Amygdala (tissue), 56 donors: ENCODE results near the gene CT47C1.

Source experiments
- DNase-seq, 56 donors: peaks; one replicate each; lab custom pipeline; 2025; lab: John Stamatoyannopoulos, UW

Gene CT47C1

GRCh38 chrX:119073200-119073905 lies 560 bp downstream of the CT47C1 start:
- no peak for DNase-seq

GRCh38 chrX:119073911-119074310 lies 1.1 kb downstream of the CT47C1 start:
- no peak for DNase-seq

DNA sequence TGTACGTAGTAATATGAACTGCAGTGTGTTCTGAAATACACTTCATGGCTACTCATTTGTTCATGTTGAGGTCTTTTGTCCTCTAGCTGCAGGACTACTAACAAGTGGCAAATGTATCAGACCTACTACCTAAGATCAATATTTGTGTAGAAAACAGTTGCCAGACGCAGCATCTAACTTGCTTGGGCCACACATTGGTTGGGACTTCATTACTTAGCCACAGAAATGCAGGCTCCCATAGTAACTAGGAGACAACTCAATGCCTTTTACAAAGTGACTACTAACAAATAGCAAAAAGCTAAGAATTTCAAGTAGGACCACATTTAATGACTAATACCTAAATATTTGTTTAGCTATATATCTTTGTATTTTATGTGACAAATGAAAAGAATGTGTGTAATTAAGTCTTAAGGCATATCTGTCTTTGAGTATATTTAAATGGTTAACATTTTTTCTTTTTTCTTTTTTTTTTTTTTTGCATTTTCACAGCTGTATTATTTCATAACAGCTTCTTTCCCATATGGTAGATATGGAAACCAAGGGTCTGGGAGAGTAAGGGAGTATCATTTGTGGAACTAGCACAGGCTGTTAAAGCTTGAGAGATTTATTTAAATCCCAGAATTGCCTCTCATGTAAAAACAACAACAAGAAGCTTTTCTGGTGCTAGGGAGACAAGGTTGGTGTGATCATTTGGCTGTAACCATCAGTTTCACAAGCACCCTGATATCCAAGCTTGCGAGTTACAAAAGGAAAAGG lies 2.7 kb downstream of the CT47C1 start:
- DNase-seq = no peak

- DNase-seq = no peak
Observed at GRCh38 chrX:119082278-119082677, 9.5 kb downstream of the CT47C1 start.

DNA sequence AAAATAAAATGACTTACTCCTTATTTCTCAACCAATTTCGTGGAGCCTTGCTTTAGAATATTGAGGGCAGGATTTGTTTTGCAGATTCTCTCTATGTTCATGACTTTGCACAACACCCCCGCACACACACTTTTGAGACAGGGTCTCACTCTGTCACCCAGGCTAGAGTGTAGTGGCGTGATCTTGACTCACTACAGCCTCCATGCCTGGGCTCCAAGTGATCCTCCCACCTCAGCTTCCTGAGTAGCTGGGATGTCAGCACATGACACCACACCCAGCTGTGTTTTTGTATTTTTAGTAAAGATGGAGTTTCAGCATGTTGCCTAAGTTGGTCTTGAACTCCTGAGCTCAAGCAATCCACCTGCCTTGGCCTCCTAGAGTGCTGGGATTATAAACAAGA lies 12.0 kb downstream of the CT47C1 start:
- no peak for DNase-seq

DNA sequence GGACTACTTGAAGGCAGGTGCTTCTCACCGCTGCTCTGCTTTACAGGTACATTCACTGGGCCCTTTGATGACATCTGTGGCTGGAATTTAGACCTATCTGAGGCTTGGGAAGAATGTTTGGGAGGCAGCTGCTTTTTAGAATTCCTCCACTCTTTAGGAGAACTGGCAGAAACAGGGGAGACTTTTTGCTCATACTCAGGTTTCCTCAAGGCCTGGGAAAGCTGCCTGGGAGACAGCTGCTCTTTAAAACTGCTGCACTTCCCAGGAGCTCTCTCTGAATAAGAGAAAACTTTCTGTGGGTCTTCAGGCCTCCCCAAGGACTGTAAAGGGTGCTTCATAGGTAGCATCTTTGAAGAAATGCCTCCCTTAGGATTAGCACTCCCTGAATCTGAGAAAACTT lies 14.3 kb downstream of the CT47C1 start:
- DNase-seq = no peak

GRCh38 chrX:119089619-119090018 lies 16.8 kb downstream of the CT47C1 start:
- DNase-seq = no peak

- no peak for DNase-seq
Observed at GRCh38 chrX:119090627-119091026, 17.8 kb downstream of the CT47C1 start.

- no peak for DNase-seq
Observed at GRCh38 chrX:119093991-119094735, 21.4 kb downstream of the CT47C1 start.

DNA sequence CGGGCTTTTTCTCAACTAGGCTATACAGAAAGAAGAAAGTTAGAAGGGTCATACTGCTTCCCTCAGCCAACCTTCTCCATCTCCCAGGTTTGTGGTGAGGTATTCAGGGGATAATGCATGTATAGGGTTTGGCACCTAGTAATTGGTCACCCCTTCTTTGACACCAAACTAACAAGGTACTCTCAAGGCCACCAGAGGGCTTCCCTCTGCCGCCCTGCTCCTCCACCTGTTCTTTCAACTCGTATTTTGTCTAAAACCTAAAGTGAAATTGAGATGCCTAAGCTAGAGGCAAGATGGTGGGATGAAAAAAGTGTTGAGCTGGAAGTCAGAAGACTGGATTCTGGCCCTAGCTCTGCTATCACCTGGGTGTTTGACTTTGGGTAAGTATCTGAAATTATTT lies 22.0 kb downstream of the CT47C1 start:
- DNase-seq = no peak

DNA sequence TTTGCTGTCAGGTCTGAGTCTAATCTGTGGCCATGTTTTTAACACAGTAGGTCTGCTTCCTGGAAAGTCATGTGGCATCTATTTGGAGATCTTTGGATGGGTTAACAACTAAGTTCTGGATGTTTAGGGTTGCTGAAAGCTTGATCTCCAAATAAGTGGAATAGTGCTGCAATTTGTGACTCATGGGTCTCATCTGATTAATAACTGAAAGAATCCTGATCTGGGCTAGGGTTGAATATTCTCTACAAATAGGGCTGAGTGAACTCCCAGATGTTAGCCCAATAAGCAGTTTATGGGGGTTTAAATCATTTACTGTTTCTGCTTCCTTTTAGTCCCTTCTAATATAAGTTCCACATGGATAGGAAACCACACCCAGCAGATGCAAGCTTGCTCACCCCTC lies 23.1 kb downstream of the CT47C1 start:
- DNase-seq = no peak

- no peak for DNase-seq
Observed at GRCh38 chrX:119101168-119101567, 28.4 kb downstream of the CT47C1 start.

DNA sequence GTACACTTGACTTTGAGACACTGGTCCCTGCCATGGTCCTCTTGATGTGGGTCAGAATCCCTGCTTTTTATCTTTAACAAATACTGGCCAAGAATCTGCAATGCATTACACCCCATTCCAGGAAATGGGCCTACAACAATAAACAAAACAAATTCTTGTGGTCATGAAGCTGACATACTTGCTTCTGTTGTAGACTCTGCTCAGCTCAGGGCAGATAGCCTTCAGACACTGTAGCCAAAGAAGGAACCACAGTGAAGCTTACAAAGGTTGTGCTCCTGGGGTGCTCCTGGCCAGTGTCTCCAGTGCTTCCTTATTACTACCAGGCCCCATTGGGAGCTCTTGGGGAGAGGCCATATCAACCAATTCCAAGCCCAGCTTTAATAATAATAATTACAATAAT lies 33.0 kb downstream of the CT47C1 start:
- no peak for DNase-seq

DNA sequence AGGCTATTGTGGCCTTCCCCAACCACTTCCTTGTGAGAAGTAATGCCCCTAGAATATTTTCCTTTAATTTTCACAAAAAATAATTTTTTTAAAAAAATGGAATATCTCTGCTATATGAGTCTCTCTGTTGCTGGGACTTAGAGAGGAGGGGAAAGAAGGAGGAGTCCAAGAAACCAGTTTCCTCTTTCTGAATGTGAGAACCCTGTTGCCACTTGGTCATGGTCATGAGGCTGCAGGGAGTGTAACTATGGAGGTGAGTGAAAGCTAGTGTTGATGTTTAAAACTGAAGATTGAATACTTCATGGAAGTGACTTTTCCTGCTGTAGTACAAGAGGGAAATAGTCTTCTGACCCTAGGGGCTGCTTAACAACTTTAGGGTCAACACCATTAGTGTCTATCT lies 34.4 kb downstream of the CT47C1 start:
- DNase-seq = no peak

DNA sequence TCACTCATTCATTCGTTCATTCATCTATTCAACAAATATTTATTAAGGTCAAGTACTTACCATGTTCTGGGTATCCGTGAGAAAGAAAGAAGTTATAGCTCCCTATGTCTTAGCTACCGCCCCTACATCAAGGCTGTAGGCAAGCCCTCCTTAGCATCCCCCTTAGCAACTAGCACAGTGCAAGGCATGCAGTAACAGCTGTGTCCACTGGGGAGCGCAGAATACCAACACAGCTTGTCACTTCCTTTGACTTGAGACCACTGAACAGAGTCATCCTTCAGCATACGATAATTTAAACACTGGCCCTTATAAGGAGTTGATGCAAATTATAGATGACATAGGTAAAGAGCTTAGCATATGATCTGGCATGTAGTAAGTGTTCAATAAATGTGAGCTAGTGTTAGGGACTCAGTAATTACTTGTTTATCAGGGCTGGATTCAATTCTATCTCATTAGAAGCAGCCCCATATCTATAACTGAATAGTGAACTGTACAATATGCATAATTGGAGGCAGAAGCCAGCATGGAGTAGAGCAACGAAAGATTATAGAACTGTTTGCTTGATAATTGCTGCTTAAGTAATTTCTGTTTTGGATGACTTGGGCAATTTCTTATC lies 46.1 kb downstream of the CT47C1 start:
- peak in 28 of 56 donors; percentile 0 to 41 (median 1) for DNase-seq

GRCh38 chrX:119121341-119121740 lies 48.5 kb downstream of the CT47C1 start:
- DNase-seq = no peak
